ENCODE data around the gene AACS. TPM values are rescaled to one million over a fixed set of nuclear protein-coding genes. Genes with fewer than 3 reads are reported as not detected.

AACS gene
- total RNA-seq, 1 donor from 2014 or later = 22.6 TPM

DNA sequence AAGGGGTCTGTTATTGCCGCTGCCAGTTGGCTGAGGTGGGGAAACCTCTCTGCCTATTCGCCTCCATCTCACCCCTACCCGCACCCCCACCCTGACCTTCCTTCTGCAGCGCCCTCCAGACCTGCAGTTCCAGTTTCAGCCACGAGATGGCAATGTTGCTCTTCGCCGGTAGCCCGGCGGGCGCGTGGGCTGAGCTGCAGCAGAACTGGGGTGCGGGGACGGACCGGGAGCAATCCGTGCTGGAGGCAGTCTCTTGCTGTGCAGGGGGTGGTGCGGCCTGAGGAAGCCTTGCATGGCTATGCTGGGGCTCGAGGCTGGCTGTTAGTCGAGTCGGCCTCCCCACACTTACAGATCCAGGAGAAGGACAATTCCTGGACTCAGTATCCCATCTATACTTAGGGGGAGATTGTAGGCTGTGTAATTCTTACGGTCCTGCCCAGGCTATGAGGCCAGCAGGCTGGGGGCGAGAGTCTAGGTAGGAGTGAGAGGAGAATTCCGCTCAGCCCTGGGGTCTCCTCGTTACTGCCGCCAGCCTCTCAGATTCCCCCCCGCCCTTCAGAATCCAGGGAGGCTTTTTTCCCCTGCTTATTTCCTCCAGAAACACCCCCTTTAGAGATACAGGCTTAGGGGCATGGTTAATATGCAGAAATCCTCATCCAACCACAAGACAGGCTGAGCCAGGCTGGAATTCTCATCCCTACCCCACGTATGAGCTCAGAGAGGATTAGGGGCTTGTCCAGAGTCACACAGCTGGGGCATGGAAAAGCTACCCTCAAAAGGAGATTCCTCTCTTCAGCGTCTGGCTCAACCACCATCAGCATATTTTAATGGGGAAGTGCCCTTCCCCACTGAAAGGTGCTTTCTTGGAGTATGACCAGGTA, 118.2 kb downstream of the AACS start:
- Mint-ChIP-seq H3K4me3 (ENCODE audit: unreplicated experiment) (peak overlapping the region; percentile 49), H3K36me3 (ENCODE audit: low read depth) (no peaks in the 10 kb centered on the region)

DNA sequence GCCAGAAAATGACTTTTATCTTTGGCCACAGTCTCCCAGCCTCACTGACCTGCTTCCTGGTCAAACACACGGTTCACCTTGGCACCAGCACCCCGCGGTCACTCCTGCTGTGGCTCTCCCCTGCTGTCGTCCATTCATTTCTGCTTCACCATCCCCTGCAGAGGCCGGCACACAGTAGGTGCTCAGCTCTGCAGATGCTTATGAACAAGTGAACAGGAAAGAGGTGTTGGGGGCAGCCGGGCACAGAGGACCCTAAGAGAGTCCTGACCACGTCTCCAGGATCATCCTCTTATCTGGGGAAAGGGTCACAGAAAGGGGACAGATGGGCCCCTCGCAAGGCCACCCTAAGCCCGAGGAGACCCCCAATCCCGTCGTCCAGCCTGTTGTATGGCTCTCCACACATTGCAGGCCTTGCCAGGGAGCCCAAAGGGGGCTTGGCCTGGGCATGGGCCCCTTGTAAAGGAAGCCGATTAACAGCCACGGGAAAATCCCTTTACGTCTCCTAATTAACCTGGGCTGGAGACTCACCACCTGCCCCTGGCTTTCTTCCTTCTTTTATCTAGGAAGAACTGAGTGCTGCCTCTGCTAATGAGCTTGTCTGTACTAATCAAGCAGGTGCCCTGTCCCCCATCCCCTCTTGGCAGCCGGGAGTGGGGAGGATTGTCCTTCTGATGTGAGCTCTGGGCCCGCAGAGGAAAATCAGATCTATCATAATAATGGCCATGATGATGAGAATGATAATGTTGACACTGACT, 119.2 kb downstream of the AACS start:
- Mint-ChIP-seq H3K36me3 (ENCODE audit: low read depth) (no peaks in the 10 kb centered on the region), H3K9me3 (ENCODE audit: low read depth) (no peaks in the 10 kb centered on the region), H3K4me3 (ENCODE audit: unreplicated experiment) (no peak overlapping the region), H3K27ac (ENCODE audit: unreplicated experiment) (no peak overlapping the region), H3K4me1 (ENCODE audit: low read depth) (peaks cover 20% of the 10 kb centered on the region), H3K27me3 (ENCODE audit: low read depth) (peaks cover 45% of the 10 kb centered on the region)
- TF ChIP-seq, protein P1, sequence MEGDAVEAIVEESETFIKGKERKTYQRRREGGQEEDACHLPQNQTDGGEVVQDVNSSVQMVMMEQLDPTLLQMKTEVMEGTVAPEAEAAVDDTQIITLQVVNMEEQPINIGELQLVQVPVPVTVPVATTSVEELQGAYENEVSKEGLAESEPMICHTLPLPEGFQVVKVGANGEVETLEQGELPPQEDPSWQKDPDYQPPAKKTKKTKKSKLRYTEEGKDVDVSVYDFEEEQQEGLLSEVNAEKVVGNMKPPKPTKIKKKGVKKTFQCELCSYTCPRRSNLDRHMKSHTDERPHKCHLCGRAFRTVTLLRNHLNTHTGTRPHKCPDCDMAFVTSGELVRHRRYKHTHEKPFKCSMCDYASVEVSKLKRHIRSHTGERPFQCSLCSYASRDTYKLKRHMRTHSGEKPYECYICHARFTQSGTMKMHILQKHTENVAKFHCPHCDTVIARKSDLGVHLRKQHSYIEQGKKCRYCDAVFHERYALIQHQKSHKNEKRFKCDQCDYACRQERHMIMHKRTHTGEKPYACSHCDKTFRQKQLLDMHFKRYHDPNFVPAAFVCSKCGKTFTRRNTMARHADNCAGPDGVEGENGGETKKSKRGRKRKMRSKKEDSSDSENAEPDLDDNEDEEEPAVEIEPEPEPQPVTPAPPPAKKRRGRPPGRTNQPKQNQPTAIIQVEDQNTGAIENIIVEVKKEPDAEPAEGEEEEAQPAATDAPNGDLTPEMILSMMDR (IDR thresholded peaks at IDR 0.05) = no peak
- DNase-seq (ENCODE audit: low spot score) = no peak

More for the DNA sequence above, 118.2 kb downstream of the AACS start:
- H3K27me3 Mint-ChIP-seq (ENCODE audit: low read depth) = peaks cover 43% of the 10 kb centered on the region
- peaks cover 20% of the 10 kb centered on the region for H3K4me1 Mint-ChIP-seq (ENCODE audit: low read depth)
- H3K27ac Mint-ChIP-seq (ENCODE audit: unreplicated experiment) = no peak overlapping the region
- no peaks in the 10 kb centered on the region for H3K9me3 Mint-ChIP-seq (ENCODE audit: low read depth)
- DNase-seq (ENCODE audit: low spot score) = peak; percentile 96
- TF ChIP-seq, protein P1 (IDR thresholded peaks at IDR 0.05) = peak; percentile 99

DNA sequence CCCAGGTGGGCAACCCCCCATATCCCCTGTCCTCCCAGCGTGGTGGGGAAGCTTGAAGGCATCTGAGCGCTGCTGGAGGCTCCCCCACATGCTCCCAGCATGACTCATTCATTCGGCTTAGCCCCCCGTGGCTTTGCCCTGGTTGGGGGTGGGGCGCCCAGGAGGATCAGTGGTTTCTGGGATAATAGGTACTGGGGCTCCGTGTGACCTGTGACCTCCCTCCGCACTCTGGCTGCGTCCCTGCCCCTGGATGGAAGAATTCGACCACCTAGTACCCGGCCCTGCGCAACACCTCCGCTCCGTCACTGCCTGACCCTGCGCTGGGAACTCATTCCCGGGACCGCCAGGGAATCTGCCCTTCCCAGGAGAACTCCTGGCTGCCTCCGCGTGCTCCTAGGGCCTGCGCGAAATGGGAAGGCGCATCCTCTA, 120.1 kb downstream of the AACS start:
- Mint-ChIP-seq H3K27me3 (ENCODE audit: low read depth) (peaks cover 50% of the 10 kb centered on the region), H3K9me3 (ENCODE audit: low read depth) (no peaks in the 10 kb centered on the region), H3K36me3 (ENCODE audit: low read depth) (no peaks in the 10 kb centered on the region), H3K27ac (ENCODE audit: unreplicated experiment) (no peak overlapping the region), H3K4me3 (ENCODE audit: unreplicated experiment) (peak overlapping the region; percentile 61), H3K4me1 (ENCODE audit: low read depth) (peaks cover 20% of the 10 kb centered on the region)
- no peak for DNase-seq (ENCODE audit: low spot score)
- TF ChIP-seq, protein P1 (IDR thresholded peaks at IDR 0.05) = no peak

DNA sequence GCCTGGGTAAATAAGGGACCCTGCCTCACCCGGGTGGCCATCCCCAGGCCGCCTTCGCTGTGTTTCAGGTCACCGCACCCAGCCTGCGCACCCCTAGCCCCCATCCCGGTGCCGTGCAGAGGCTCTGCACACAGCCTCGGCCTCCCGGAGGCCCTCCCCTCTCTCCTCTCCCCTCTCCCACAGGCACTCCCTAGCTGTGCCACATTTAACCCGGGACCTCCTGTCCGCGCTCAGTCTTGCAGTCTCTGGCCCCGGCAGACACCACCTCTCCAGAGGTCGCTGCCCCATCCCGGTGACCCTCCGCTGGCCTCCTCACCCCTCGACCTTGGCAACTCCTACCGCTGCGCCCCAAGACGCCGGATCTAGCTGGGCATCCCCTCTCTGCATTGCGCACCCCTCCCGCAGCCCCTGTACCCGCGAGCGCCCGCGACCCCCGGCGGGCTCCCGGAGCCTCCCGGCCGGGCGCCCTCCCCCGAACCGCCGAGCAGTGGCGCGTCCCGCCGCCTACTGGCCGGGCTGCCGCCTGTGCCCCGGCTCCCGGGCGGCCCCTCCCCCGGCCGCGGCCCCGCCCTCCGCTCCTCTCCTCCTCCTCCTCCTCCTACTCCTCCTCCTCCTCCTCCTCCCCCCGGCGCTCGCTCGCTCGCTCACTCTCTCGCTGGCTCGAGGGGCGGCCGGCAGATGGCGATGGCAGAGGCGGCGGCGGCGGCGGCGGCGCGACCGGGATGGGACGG, 120.7 kb downstream of the AACS start, which contains the start of gene TMEM132B:
Gene TMEM132B, plus strand, starts transcription at position 647 of the 731 bp plus-strand sequence.
- Mint-ChIP-seq H3K9me3 (ENCODE audit: low read depth) (no peaks in the 10 kb centered on the region), H3K27ac (ENCODE audit: unreplicated experiment) (no peak within 1 kb of the TSS), H3K36me3 (ENCODE audit: low read depth) (no peaks in the 10 kb centered on the region), H3K4me3 (ENCODE audit: unreplicated experiment) (peak within 1 kb of the TSS; percentile 61), H3K27me3 (ENCODE audit: low read depth) (peaks cover 50% of the 10 kb centered on the region), H3K4me1 (ENCODE audit: low read depth) (peaks cover 20% of the 10 kb centered on the region)
- no peak for DNase-seq (ENCODE audit: low spot score)
- TF ChIP-seq, protein P1 (IDR thresholded peaks at IDR 0.05) = peak; percentile 76

All from chondrocyte (in vitro differentiated cells).